Measurements from ENCODE around the gene UVRAG. TPM values are rescaled to one million over a fixed set of nuclear protein-coding genes. Genes with fewer than 3 reads are reported as not detected.

UVRAG gene
- polyA plus RNA-seq, 4 donors, result 17.1 to 21.4 (median 18.3) TPM

DNA sequence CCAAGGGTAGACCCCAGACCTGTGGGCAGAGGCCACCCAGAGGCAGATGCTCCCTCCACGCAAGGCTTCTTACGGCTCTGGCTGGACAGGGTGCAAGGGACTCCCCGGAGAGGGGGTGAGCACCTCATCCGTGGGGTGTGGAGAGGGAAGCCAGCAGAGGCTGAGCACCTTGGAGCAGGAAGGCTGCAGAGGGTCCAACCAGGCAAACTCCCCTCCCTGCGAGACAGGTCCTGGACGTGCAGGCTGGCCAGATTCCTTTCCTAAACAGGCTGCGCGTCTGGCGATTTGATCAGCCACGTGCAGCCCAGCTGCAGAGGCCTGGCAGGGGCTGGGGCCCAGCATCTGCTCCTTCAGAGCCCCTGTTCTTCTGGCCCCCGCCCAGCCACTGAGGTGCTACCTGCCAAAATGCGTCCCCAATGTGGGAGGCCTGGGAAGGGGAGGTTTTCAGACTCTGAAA, 342.0 kb downstream of the UVRAG start:
- DNase-seq (ENCODE audit: low read depth in 4 of 4, low spot score in 3 of 4), result no peak

DNA sequence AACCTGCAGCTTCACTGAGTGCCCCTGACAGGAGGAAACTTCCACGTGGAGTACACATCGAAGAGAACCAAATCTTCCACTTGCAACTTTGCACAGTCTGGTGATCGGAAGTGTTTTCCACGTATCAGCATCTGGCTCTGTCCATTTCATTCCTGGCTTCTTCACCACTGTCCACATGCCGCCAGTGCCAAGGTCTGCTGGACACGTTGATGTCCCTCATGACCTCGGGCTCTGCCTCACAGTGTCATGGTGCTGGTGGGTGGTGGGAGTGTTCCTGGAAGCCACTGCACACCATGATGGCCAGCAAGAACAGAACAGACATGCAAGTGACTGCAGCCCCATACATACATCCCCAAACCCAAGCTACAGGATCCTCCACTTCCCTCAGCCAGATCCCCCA, 342.9 kb downstream of the UVRAG start:
- no peak for DNase-seq (ENCODE audit: low read depth in 4 of 4, low spot score in 3 of 4)

DNA sequence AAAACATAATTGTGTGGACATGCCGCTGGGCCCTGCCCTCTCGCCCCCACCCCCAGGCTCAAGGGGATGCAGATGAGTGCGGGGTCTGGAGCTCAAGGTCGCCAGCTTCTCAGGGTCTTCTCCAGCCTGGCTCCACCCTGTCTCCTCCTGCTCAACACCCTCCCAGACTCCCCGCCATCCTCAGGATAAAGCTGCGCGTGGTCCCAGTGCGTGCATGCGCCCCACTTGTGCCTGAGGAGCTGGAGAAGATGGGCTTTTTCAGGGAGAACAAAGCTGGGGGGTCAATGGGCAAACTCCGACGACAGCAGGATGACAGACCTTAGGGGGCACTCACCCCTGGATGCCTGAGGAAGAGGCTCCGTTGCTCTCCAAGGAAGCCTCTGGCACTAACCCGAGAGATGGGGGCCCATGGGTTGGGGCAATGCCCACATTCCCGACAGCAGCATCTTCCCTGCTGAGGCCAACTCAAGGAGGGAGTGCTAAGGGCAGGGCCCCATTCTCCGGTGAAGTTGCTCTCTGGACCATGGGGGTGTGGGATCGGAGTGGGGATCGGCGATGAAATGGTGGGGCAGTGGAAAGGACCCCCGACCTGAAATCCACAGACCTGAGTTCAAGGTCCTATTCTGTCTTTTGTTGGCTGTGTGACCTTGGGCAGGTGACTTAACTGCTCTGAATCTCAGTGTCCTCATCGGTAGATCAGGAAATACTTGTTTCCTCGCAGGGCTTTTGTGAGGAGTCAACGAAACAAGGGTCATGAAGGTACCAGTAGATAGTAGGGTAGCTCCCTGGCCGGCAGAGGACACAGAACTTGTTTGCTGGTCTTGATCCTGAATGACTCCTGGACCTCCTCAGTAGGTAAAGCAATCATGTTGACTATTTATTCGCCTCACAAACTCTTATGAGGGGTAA, 343.6 kb downstream of the UVRAG start:
- DNase-seq (ENCODE audit: low read depth in 4 of 4, low spot score in 3 of 4), result no peak

DNA sequence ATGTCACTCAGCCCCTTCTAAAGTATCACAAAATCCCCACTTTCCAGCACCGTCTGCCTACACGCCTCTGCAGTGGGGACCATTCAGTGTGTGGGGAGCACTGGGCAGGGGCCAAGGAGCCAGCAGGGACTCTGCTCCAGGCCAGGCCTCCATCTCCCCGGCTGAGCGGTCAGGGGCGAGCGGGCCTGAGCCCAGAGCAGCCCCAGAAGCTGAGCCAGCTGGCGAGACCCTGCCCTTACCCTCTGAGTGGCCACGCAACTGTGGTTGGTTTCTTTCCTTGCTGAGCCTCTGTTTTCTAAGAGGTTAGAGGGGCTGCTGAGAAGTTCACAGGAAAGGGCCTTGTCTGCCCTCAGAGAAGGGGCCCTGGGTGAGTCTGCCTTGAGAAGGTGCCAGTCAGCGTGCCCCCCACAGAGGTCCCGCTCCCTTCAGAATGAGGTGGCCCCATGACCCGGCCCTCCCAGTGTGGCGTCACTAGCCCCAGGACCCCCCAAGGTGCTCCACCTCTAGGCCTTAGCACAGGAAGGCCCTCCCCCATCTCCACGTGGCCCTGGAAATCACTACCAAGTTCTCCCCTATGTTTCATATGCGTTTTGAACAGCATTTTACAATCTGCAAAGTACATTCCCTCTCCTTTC, 344.4 kb downstream of the UVRAG start:
- no peak for DNase-seq (ENCODE audit: low read depth in 4 of 4, low spot score in 3 of 4)

DNA sequence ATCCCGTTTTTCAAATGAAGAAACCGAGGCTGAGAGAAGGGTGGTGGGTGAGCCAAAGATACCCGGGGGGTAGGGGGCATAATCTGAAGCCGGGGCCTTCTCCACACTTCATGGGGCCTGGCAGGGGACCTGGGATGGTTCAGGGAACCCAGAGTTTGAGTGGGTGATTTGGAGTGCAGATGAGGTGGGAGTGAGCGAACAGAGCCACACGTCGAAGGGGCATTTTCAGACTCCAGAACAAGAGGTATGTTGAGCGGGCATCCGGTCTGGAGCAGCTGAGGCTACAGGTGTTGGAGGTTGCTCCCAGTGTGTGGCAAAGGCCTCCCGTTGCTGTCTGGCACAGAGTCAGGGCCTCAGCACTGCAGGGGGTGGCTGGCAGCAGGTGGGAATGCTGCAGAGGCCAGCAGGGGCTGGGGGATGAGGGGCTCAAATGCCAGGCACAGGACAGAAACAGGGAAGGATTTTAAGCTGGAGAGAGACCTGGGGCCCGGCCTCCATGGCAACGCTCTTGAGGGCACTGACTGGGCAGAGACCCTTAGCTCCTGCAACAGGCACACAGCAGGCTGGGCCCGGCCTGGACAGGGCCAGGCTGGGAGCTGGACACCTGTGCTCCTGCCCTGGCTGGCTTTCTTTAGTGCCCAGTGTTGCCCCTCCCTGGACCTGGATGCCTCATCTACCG, 345.1 kb downstream of the UVRAG start:
- no peak for DNase-seq (ENCODE audit: low read depth in 4 of 4, low spot score in 3 of 4)

DNA sequence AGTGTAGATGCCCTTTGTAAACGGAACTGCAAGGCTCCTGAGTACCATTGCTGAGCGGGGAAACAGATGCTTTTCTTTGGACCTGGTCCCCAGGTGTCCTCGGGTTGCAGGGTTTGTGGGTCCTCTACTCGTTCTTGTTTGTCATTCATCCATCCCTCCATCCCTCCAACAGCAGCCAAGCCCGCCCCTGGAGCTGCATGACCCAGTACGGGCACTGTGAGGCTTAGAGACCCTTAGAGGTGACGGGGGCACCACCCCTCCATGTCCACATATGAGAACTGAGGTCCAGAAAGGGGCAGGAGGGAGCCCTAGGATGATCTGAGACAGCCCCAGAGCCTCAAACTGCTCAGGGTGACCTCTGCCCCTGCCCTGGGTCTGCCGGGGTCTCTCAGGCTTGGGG, 345.8 kb downstream of the UVRAG start:
- no peak for DNase-seq (ENCODE audit: low read depth in 4 of 4, low spot score in 3 of 4)

DNA sequence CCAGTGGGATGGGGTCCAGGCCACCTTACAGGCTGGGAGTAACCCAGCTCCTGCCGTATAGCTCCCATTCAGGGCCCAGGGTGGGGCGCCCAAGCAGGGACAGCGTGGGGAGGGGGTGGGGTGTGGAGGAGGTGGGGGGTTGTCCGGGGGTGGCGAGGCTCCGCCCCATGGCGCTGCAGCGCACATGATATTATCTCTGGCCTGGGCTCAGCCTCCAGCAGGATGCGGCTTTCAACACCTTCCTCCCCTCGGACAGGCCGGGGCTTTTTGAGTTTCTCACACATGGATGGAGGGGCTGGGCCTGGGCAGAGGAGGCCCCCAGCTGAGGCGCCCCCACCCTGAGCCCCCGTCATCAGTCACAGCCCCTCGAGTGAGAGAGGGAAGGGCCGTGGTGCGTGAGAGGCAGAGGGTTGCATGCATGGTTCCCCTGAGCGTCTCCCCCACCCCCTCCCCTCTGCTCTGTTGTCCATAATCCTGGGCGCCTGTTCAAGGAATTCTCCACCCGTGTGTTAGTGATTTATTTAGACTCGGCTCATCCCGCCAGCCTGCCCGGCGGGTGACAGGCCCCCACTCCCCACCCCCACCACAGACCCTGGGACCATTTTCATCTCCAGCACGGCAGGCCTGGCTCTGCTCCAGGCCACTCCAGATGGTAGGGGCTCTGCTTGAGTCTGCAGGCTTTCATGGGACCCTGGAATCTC, 346.4 kb downstream of the UVRAG start:
- no peak for DNase-seq (ENCODE audit: low read depth in 4 of 4, low spot score in 3 of 4)

DNA sequence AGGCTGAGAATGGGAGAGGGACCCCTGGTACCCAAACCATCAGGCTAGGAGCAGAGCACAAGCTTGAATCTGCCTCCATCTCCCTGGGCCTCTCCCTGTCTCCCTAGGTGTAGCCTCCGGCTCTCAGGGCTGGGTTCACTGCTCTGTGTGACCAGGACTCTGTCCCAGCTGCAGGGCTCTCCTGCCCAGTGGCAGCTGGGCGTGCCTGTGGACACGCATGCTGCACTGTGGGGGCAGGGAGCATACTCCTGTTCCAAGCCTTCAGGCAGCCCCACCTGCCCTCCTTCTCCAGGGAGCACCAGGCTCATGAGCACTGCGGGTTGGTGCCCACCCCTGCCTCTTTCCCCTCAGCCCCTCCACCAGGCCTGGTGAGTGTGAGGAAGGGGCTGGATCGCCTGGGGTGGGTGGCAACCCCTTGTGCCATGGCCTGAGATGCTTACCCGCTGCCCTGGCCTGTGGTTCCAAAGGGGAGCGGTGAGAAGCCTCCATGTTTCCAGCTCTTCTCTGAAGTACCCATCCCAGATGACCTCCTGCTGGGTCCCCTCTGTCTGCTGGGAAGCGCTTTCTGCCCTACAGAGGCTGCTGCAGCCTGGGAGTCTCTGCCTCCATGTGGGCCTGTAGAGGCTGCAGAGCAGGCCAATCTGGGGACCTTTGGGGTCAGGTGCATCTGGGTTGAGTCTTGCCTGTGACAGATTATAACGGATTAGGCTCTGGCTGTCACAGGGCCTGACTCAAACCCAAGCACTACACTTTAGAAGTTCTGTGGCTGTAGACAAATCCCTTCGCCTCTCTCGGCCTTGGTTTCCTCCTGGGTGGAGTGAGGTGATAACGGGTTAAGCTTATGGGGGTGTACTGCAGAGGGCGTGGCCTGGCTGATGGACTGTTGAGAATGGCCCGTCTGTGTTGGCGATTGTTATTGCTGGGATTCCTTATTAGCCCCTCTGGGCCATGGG, 347.6 kb downstream of the UVRAG start:
- no peak for DNase-seq (ENCODE audit: low read depth in 4 of 4, low spot score in 3 of 4)

DNA sequence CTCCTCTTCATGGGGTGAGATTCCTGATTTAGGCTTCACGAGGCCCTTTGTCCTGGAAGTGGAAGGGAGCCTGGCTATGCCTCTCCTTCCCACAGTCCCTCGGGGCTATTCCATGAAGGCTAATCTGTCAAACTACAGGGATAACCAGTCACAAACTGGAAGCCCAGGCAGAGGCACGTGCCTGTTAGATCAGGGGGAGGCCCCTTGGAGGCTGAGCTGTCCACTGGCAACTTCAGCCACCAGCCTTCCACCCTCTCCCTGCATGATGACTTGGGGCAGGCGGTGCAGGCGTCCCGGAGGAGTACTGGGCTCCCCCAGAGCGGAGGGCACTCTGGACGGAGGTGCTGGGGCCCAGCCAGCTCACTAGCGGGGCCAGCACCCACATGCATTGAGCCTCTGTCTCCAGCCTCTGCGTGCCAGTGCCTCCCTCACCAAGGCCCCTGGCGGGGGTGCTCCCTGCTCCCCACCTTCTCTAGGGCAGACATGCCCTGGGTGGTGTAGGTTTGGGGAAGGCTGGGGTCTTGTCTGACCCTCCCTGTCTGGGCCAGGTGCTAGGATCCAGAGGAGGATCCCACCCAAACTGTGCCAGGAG, 348.4 kb downstream of the UVRAG start:
- DNase-seq (ENCODE audit: low read depth in 4 of 4, low spot score in 3 of 4), result no peak

DNA sequence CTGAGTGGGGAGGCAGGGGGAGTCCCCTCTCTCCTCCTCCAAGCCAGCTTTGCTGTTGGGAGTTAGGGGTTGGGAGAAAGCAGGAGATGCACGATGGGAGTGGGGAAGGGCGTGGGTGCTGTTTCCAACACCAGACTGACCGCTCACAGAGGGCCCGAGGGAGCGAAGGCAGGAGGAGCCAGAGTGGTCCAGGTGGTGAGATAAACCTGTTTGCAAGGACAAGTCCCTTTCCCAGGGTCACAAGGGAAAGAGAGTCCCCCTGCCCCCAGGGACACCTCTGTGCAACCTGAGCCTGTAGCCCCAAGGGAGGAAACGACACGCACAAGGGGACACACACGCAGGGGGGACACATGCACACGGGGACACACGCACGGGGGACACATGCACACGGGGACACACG, 349.1 kb downstream of the UVRAG start:
- no peak for DNase-seq (ENCODE audit: low read depth in 4 of 4, low spot score in 3 of 4)

DNA sequence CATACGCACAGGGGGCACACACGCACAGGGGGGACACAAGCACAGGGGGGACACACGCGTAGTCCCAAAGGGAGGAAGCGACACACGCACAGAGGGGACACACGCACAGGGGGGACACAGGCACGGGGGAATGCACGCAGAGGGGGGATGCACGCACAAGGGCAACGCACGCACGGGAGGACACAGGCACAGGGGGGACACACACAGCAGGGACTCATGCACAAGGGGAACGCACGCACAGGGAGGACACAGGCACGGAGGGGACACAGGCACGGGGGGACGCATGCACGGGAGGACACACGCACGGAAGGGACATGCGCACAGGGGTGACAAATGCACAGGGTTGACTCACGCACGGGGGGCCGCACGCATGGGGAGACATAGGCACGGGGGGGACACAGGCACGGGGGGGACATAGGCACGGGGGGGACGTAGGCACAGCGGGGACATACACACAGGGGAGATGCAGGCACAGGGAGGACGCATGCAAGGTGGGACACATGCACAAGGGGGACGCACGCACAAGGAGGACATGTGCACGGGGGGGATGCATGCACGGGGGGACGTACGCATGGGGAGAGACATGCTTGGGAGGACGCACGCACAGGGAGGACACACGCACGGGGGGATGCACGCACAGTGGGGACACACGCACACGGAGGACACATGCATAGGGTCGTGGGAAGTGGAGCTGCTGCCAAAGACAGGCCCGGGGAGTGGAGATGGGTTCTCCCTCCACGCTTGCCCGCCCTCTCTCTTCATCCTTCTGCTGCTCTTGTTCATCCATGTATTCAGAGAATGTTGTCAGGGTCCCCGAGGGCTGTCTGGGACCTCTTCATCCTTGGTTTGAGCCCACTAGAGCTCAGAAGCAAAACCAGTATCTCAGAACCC, 350.1 kb downstream of the UVRAG start:
- no peak for DNase-seq (ENCODE audit: low read depth in 4 of 4, low spot score in 3 of 4)

DNA sequence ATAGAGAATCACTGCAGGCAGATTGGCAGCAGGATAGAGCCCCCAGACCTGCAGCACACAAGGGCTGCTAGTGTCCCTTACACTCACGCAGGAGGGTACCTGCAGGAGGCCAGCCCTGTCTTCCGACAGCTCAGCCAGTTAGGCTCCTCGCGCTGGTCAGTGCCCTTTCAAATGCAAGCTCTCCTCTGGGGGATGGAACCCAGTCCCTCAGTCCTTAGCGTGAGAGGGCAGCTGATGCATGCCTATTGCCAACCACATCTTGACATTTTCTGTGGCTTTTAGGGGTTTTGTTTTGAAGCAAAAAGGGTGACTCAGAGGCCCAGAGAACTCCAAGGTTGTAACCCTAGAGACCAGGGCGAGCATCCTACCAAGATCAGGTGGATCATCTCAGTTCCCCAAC, 351.3 kb downstream of the UVRAG start:
- no peak for DNase-seq (ENCODE audit: low read depth in 4 of 4, low spot score in 3 of 4)

DNA sequence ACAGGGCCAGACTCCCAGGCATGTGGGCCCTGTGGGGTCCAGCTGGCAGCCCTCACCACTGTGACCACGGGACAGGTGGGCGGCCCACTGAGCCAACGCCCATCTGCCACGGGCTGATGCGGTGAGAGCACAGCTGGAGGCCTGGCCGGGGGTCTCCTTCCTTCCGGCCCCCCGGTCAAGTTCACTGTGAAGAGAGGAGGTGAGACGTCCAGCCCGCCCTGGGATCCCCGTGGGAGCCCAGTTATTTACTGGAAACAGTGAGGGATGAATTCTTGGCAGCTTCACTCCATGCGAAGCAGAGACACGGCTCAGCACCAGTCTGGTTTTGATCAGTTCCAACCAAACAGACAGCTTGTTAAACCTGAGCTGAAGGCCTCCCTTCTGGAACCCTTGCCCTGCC, 352.6 kb downstream of the UVRAG start:
- no peak for DNase-seq (ENCODE audit: low read depth in 4 of 4, low spot score in 3 of 4)

DNA sequence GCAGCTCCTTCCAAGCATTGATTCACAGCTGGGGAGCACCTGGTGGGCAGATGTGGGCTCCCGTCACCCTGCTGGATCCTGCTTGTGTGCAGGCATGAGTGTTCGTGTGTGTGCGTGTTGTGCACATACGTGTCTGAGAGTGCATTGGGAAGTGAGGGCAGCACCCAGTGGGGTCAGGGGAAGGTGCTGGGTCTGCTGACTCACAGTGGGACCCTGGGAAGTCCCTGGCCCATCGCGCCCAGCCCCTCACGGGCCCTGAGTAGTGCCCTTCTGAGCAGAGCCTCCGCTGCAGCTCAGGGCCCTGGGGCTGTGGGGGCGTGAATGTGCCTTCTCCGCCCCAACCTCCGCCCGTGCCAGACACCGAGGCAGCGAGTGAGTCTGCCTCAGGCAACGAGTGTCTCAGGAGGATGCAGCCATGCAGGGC, 354.5 kb downstream of the UVRAG start:
- no peak for DNase-seq (ENCODE audit: low read depth in 4 of 4, low spot score in 3 of 4)

DNA sequence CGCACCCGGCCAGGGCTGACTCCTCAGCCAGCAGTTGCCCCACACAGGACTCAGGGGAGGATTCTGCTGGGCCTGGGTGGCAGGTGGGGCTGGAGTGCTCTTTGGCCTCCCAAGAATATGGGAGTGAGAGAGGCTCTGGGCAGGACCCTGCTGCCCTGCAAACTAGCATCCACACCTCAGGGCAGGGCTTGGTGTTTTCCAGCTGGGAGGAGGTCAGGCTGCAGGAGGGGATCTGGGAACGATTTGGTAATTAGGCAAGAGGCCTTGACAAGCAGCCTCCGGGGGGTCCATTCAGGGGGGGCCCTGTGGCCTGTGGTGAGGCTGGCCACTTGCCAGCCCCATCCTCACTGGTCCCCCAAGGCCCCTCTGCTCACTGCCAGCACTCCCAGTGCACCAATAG, 355.5 kb downstream of the UVRAG start:
- no peak for DNase-seq (ENCODE audit: low read depth in 4 of 4, low spot score in 3 of 4)

DNA sequence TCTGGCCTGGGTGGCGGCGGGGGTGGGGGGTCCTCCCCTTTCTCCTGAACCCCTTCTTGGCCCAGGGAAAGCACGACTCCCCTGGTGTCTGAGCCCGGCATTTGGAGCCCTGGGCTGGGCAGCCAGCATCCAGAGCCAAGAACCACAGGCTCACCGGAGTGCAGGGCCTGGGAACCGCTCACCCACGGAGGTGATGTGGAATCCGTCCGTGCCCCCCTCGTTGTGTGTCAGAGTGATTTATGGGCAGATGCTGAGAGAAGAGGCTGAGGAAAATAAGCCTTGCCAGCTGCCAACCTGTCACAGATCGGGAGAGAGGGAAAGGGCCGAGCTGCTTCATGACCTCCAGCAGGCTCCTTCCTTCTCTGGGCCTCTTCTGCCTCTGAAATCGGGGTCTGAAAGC, 357.6 kb downstream of the UVRAG start:
- DNase-seq (ENCODE audit: low read depth in 4 of 4, low spot score in 3 of 4), result no peak

DNA sequence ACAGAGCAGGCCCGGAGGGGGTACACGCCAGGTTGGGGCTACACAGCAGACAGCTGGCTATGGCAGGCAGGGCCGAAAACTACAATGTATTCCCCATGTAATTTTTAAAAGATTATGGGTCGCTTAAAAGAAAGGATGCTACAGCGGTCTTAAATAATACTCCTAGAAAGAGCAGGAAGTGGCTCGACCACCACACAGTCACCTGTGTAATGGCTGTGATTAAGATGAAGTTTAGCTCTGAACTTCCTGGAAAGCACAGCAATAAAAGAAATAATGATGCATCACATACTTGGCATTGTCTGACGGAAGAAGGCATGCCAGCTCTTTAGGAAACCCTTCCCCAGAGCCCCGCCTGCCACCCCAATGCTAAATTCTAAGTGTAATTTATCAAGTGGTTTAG, 358.7 kb downstream of the UVRAG start:
- DNase-seq (ENCODE audit: low read depth in 4 of 4, low spot score in 3 of 4), result no peak

DNA sequence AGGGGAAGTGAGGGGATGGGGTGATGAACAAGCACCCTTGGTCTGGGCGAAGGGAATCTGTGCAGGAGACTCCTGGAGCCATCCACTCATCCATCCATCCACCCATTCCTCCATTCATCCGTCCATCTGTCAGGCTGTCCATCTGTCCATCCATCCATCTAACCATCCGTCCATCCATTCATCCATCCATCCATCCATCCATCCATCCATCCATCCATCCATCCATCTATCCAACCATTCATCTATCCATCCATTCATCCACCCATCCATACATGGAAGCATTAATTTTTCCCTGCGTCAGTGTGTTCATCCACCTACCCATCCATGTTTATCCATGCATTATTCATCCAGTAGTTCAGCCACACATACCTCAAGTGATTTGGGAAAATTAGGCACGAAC, 359.3 kb downstream of the UVRAG start:
- DNase-seq (ENCODE audit: low read depth in 4 of 4, low spot score in 3 of 4), result no peak
